GM12878 (cell line): ENCODE measurements around the gene MEIS2. TPM values are rescaled to one million over a fixed set of nuclear protein-coding genes. Genes with fewer than 3 reads are reported as not detected.

Experiments used
- ATAC-seq: fragments of 200-7000 bp; cut with Tn5 transposase; 3 replicates; pipeline ENCODE4 v1.9.1; 2020; ENCODE audit warnings: mild to moderate bottlenecking, moderate library complexity
- BruUV-seq: library from RNA; stranded (reverse); fragments of 400-500 nt; replicated peaks from 2 replicates; lab custom pipeline; 2021; lab: Mats Ljungman, UMichigan
- CTCF ChIA-PET: fragments of 300-600 bp; sonication (Branson Sonifier 250); formaldehyde crosslinking; extraction: SDS; loops from one replicate; lab custom pipeline; 2021; ENCODE audit warnings: inconsistent platforms; lab: Yijun Ruan, JAX
- POLR2A ChIA-PET: fragments of 350-600 bp; formaldehyde crosslinking; extraction: SDS; loops from one replicate; lab custom pipeline; 2021; ENCODE audit warnings: inconsistent platforms; lab: Charles Lee
- RAD21 ChIA-PET: fragments of 300-600 bp; sonication (Branson Sonifier 250); formaldehyde crosslinking; loops from one replicate; lab custom pipeline; 2023; ENCODE audit warnings: antibody characterized with exemption; ENCODE audit not compliant: unreplicated experiment; lab: Charles Lee
- SMC1A ChIA-PET: fragments of 300-600 bp; sonication (Branson Sonifier 250); formaldehyde crosslinking; loops from one replicate; lab custom pipeline; 2023; ENCODE audit not compliant: unreplicated experiment, uncharacterized antibody; lab: Charles Lee
- DNase-seq: peaks from one replicate; pipeline ENCODE4 v3.0.0-alpha.2; 2011; ENCODE audit warnings: low read depth, low spot score
- FAIRE-seq: peaks from 3 replicates; lab custom pipeline; 2011; peaks lifted over from hg19 to GRCh38; lab: Jason Lieb, UNC
- H2AFZ ChIP-seq: 2 replicates; pipeline ENCODE4 v1.6.0; 2011; ENCODE audit warnings: low read depth, low read length, control low read depth; ENCODE audit not compliant: control insufficient read depth
- H3K27ac ChIP-seq: 2 replicates; pipeline ENCODE4 v1.5.1; 2011; ENCODE audit warnings: control low read depth; ENCODE audit not compliant: control insufficient read depth, insufficient read depth
- H3K27me3 ChIP-seq, 2 experiments: replicated peaks in 1 of 2; 2 replicates each; pipeline versions ENCODE4 v1.6.0 to v1.6.1; 2011; ENCODE audit warnings: low read length in 1 of 2; ENCODE audit not compliant: control insufficient read depth in 2 of 2, insufficient read depth in 2 of 2
- H3K36me3 ChIP-seq, 2 experiments: 2 replicates each; pipeline ENCODE4 v1.5.1; 2011; ENCODE audit warnings: low read length in 1 of 2; ENCODE audit not compliant: control insufficient read depth in 2 of 2, insufficient read depth in 2 of 2
- H3K4me1 ChIP-seq: 2 replicates; pipeline ENCODE4 v1.6.1; 2011; ENCODE audit warnings: mild to moderate bottlenecking, low read length, moderate library complexity, mixed read lengths; ENCODE audit not compliant: control insufficient read depth, insufficient read depth
- H3K4me2 ChIP-seq: 2 replicates; pipeline ENCODE4 v1.6.0; 2011; ENCODE audit warnings: control low read depth; ENCODE audit not compliant: control insufficient read depth, insufficient read depth
- H3K4me3 ChIP-seq: fragments of 200-600 bp; sonication (generic); 2 replicates; pipeline ENCODE4 v1.5.1; 2016
- H3K79me2 ChIP-seq: 2 replicates; pipeline ENCODE4 v1.6.0; 2011; ENCODE audit warnings: low read length; ENCODE audit not compliant: control insufficient read depth, insufficient read depth
- H3K9ac ChIP-seq: 2 replicates; pipeline ENCODE4 v1.8.0; 2011; ENCODE audit warnings: low read length, control low read depth, mixed read lengths; ENCODE audit not compliant: control insufficient read depth, insufficient read depth
- H3K9me3 ChIP-seq: replicated peaks from 3 replicates; pipeline ENCODE4 v1.5.1; 2011; ENCODE audit warnings: mild to moderate bottlenecking, low read length; ENCODE audit not compliant: control insufficient read depth, insufficient read depth
- H4K20me1 ChIP-seq: 2 replicates; pipeline ENCODE4 v1.6.0; 2011; ENCODE audit not compliant: control insufficient read depth, insufficient read depth
- CBX3 ChIP-seq: fragments of 200-600 bp; sonication (generic); IDR thresholded peaks from 2 replicates; pipeline ENCODE4 v1.6.1; 2016; ENCODE audit warnings: low read depth, borderline replicate concordance
- CHD2 ChIP-seq: IDR thresholded peaks from 2 replicates; pipeline ENCODE4 v1.6.1; 2011; ENCODE audit warnings: low read depth, low read length, improper control_type of control experiment, borderline replicate concordance
- CREB1 ChIP-seq: IDR thresholded peaks from 2 replicates; pipeline ENCODE4 v1.6.1; 2012; ENCODE audit warnings: low read depth, mild to moderate bottlenecking, inconsistent platforms
- FOXM1 ChIP-seq: IDR thresholded peaks from 2 replicates; pipeline ENCODE4 v1.6.1; 2012; ENCODE audit warnings: low read depth, mild to moderate bottlenecking, inconsistent platforms, low read length, moderate library complexity
- HDAC6 ChIP-seq: fragments of 200-600 bp; sonication (generic); IDR thresholded peaks from one replicate; pipeline ENCODE4 v1.8.0; 2017; ENCODE audit warnings: antibody characterized with exemption; ENCODE audit not compliant: unreplicated experiment
- HDGF ChIP-seq: fragments of 450-650 bp; IDR thresholded peaks from 2 replicates; pipeline ENCODE4 v1.6.1; 2016; ENCODE audit warnings: antibody characterized with exemption
- JUNB ChIP-seq: IDR thresholded peaks from 2 replicates; pipeline ENCODE4 v1.6.1; 2016; ENCODE audit warnings: antibody characterized with exemption, mild to moderate bottlenecking
- POU2F2 ChIP-seq: IDR thresholded peaks from 3 replicates; pipeline ENCODE4 v1.6.1; 2011; ENCODE audit warnings: low read depth, mild to moderate bottlenecking, low read length, borderline replicate concordance
- SP1 ChIP-seq: IDR thresholded peaks from one replicate; pipeline ENCODE4 v1.6.1; 2011; ENCODE audit warnings: low read depth, low read length
- TCF3 ChIP-seq: IDR thresholded peaks from 2 replicates; pipeline ENCODE4 v1.6.1; 2012; ENCODE audit warnings: low read depth, mild to moderate bottlenecking, low read length, borderline replicate concordance; ENCODE audit not compliant: insufficient read depth
- ZNF274 ChIP-seq: IDR thresholded peaks from one replicate; pipeline ENCODE4 v1.8.0; 2011; ENCODE audit not compliant: insufficient read length, insufficient read depth
- in situ Hi-C: fragments of 300-500 bp; cut with MboI; formaldehyde crosslinking; loops from 9 replicates; pipeline ENCODE4 v1.14.3; 2018; ENCODE audit warnings: mixed read lengths
- intact Hi-C: fragments of 100-400 bp; cut with micrococcal nuclease; formaldehyde crosslinking; loops from one replicate; pipeline ENCODE4 v1.14.2; 2022; ENCODE audit not compliant: unreplicated experiment
- polyA plus RNA-seq, 11 experiments: library from polyadenylated mRNA; depleted of rRNA in 4 of 11; unstranded in 6 of 11; stranded (reverse) in 5 of 11; fragments of >200 nt; fragmentation: Nextera tagmentation in 4 of 11; fragmentation: Illumina TruSeq in 1 of 11; extraction: Ambion mirVana in 4 of 11; extraction: Trizol in 1 of 11; gene quantifications; 1 replicate in 1 of 11; 2 replicates in 10 of 11; pipeline versions ENCODE4 v1.2.1 to v1.2.3, GENCODE V29; 2011 to 2016; ENCODE audit warnings: inconsistent platforms in 2 of 11, missing spikeins in 2 of 11, low read depth in 1 of 11
- total RNA-seq, 4 experiments: library from RNA; depleted of rRNA in 3 of 4; stranded (reverse); fragments of >200 nt in 3 of 4; fragmentation: Illumina TruSeq in 1 of 4; extraction: Trizol in 1 of 4; gene quantifications; 2 replicates each; pipeline versions ENCODE4 v1.2.1 to v1.2.3, GENCODE V29; 2013 to 2021
- TF ChIP-seq, protein P1 (sequence below): fragments of 150-350 bp; IDR thresholded peaks from 2 replicates; pipeline ENCODE4 v1.6.1; 2014; ENCODE audit warnings: mild to moderate bottlenecking, low read depth, low read length
- TF ChIP-seq, protein P2 (sequence below): IDR thresholded peaks from 2 replicates; pipeline ENCODE4 v1.6.1; 2012; ENCODE audit warnings: low read depth, low read length, improper control_type of control experiment
- TF ChIP-seq, protein P3 (sequence below): IDR thresholded peaks from 2 replicates; pipeline ENCODE4 v1.6.1; 2012; ENCODE audit warnings: low read length, inconsistent platforms
- TF ChIP-seq, protein P4 (sequence below): IDR thresholded peaks from 2 replicates; pipeline ENCODE4 v1.6.1; 2012; ENCODE audit warnings: low read depth, low read length, improper control_type of control experiment
- TF ChIP-seq, protein P5 (sequence below): fragments of 450-650 bp; formaldehyde crosslinking; IDR thresholded peaks from 2 replicates; pipeline ENCODE4 v1.4.0; 2022; ENCODE audit warnings: mild to moderate bottlenecking, moderate library complexity

The MEIS2 gene
- total and polyA plus RNA-seq, 10 of the 15 experiments (the other 5 are each of a cell fraction or from before 2014, with no cell fraction given): 9.2 to 54.0 (median 20.4) TPM

DNA sequence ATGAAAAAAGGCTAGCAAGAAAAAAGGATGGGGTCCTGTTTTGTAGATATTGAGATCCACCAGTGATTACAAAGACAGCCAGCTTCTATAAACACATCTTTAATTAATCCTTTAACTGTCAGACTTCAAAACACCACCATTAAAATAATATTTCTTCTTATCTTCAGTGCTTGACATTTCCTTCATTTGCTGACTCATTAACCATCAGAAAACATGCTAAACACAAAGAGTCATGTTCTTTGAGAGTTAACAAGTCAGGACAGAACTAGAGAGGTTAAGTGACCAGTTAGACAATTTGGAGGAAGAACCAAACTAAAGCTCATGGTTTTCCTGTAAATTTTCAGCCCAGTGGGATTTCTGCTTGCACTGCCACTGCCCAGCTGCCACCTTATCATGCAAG, 111.4 kb downstream of the MEIS2 start (continued):
- TF ChIP-seq, protein P1, sequence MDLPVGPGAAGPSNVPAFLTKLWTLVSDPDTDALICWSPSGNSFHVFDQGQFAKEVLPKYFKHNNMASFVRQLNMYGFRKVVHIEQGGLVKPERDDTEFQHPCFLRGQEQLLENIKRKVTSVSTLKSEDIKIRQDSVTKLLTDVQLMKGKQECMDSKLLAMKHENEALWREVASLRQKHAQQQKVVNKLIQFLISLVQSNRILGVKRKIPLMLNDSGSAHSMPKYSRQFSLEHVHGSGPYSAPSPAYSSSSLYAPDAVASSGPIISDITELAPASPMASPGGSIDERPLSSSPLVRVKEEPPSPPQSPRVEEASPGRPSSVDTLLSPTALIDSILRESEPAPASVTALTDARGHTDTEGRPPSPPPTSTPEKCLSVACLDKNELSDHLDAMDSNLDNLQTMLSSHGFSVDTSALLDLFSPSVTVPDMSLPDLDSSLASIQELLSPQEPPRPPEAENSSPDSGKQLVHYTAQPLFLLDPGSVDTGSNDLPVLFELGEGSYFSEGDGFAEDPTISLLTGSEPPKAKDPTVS: no peak
- TF ChIP-seq JUNB: no peak
- TF ChIP-seq HDAC6: no peak
- TF ChIP-seq CREB1: no peak

DNA sequence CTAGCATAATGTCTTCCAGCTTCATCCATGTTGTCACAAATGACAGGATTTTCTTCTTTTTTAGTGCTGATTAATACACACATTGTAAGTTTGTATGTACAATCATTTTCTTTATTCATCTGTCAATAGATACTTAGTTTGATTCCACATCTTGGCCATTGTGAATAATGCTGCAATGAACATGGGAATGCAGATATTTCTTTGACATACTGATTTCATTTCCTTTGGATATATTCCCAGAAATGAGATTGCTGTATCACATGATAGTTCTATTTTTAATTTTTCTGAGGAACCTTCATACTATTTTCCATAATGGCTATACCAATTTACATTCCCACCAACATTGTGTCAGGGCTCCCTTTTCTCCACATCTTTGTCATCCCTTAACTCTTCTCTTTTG, 117.9 kb downstream of the MEIS2 start:
- Histone ChIP-seq H3K36me3 (peaks cover 0 to 4% of the 10 kb centered on the region in 2 experiments; a peak in 1 of 4 replicates), H3K27ac (no peak overlapping the region), H3K4me1 (no peaks in the 10 kb centered on the region), H3K9ac (no peak overlapping the region), H3K9me3 (no peaks in the 10 kb centered on the region; the same call in 1 of the 3 replicates), H3K4me3 (no peak overlapping the region), H3K27me3 (no peaks in the 10 kb centered on the region), H3K79me2 (no peaks in the 10 kb centered on the region), H2AFZ (no peak overlapping the region), H3K4me2 (no peak overlapping the region), H4K20me1 (no peaks in the 10 kb centered on the region)
- ChIA-PET CTCF (interaction anchor here (0.6 kb wide), 1 partner anchor 10 kb away, joined by 4 read pairs; no protein-coding TSS in a partner anchor), POLR2A (interaction anchor here (0.5 to 0.6 kb wide), 2 partner anchors 46 to 54 kb away, joined by 4 read pairs; no protein-coding TSS in a partner anchor), SMC1A (interaction anchor here (1.1 to 1.2 kb wide), 2 partner anchors 12 to 34 kb away, joined by 3 read pairs; no protein-coding TSS in a partner anchor), RAD21 (no interaction called here)
- FAIRE-seq (no peak), DNase-seq (no peak), ATAC-seq (no peak)
- in situ Hi-C loops: no loop called here
- BruUV-seq: no TSS peak
- intact Hi-C loops: no loop called here
- TF ChIP-seq TCF3 (no peak), SP1 (no peak), CHD2 (no peak), HDGF (no peak), ZNF274 (no peak), CBX3 (no peak), FOXM1 (no peak), POU2F2 (no peak)
- TF ChIP-seq, protein P2, sequence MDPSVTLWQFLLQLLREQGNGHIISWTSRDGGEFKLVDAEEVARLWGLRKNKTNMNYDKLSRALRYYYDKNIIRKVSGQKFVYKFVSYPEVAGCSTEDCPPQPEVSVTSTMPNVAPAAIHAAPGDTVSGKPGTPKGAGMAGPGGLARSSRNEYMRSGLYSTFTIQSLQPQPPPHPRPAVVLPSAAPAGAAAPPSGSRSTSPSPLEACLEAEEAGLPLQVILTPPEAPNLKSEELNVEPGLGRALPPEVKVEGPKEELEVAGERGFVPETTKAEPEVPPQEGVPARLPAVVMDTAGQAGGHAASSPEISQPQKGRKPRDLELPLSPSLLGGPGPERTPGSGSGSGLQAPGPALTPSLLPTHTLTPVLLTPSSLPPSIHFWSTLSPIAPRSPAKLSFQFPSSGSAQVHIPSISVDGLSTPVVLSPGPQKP: no peak
- TF ChIP-seq, protein P3, sequence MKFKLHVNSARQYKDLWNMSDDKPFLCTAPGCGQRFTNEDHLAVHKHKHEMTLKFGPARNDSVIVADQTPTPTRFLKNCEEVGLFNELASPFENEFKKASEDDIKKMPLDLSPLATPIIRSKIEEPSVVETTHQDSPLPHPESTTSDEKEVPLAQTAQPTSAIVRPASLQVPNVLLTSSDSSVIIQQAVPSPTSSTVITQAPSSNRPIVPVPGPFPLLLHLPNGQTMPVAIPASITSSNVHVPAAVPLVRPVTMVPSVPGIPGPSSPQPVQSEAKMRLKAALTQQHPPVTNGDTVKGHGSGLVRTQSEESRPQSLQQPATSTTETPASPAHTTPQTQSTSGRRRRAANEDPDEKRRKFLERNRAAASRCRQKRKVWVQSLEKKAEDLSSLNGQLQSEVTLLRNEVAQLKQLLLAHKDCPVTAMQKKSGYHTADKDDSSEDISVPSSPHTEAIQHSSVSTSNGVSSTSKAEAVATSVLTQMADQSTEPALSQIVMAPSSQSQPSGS: no peak
- TF ChIP-seq, protein P4, sequence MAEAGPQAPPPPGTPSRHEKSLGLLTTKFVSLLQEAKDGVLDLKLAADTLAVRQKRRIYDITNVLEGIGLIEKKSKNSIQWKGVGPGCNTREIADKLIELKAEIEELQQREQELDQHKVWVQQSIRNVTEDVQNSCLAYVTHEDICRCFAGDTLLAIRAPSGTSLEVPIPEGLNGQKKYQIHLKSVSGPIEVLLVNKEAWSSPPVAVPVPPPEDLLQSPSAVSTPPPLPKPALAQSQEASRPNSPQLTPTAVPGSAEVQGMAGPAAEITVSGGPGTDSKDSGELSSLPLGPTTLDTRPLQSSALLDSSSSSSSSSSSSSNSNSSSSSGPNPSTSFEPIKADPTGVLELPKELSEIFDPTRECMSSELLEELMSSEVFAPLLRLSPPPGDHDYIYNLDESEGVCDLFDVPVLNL: no peak
- TF ChIP-seq, protein P5, sequence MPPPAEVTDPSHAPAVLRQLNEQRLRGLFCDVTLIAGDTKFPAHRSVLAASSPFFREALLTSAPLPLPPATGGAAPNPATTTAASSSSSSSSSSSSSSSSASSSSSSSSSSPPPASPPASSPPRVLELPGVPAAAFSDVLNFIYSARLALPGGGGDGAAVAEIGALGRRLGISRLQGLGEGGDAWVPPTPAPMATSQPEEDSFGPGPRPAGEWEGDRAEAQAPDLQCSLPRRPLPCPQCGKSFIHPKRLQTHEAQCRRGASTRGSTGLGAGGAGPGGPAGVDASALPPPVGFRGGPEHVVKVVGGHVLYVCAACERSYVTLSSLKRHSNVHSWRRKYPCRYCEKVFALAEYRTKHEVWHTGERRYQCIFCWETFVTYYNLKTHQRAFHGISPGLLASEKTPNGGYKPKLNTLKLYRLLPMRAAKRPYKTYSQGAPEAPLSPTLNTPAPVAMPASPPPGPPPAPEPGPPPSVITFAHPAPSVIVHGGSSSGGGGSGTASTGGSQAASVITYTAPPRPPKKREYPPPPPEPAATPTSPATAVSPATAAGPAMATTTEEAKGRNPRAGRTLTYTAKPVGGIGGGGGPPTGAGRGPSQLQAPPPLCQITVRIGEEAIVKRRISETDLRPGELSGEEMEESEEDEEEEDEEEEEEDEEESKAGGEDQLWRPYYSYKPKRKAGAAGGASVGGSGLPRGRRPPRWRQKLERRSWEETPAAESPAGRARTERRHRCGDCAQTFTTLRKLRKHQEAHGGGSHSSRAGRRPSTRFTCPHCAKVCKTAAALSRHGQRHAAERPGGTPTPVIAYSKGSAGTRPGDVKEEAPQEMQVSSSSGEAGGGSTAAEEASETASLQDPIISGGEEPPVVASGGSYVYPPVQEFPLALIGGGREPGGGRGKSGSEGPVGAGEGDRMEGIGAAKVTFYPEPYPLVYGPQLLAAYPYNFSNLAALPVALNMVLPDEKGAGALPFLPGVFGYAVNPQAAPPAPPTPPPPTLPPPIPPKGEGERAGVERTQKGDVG (CRISPR knock-in tag): no peak
